WERI-Rb-1 (cell line): ENCODE measurements around the gene CAMSAP1.

ENCODE experiments used
- DNase-seq: peaks from one replicate; pipeline ENCODE4 v3.0.0-alpha.2; 2020
- H3K27ac ChIP-seq: fragments of 250-450 bp; sonication (Bioruptor Pico); 2 replicates; pipeline ENCODE4 v1.5.1; 2020; ENCODE audit warnings: mild to moderate bottlenecking, moderate library complexity
- H3K27me3 ChIP-seq: fragments of 250-450 bp; sonication (Bioruptor Pico); 2 replicates; pipeline ENCODE4 v1.5.1; 2021; ENCODE audit warnings: mild to moderate bottlenecking, low read depth, moderate library complexity; ENCODE audit not compliant: insufficient read depth, severe bottlenecking
- H3K36me3 ChIP-seq: fragments of 250-450 bp; sonication (Bioruptor Pico); 2 replicates; pipeline ENCODE4 v1.5.1; 2020; ENCODE audit warnings: mild to moderate bottlenecking, moderate library complexity
- H3K4me3 ChIP-seq: 2 replicates; pipeline ENCODE4 v1.5.1; 2011; ENCODE audit warnings: low read depth, mild to moderate bottlenecking, control low read depth, low read length
- H3K9me3 ChIP-seq: fragments of 250-450 bp; sonication (Bioruptor Pico); 2 replicates; pipeline ENCODE4 v1.5.1; 2021; ENCODE audit warnings: mild to moderate bottlenecking, moderate library complexity; ENCODE audit not compliant: severe bottlenecking
- CTCF ChIP-seq: IDR thresholded peaks from 2 replicates; pipeline ENCODE4 v1.5.1; 2011; ENCODE audit warnings: low read depth, mild to moderate bottlenecking, control low read depth, inconsistent platforms, low read length

CAMSAP1 gene

GRCh38 chr9:135910757-135911156 is 3.4 kb upstream of the CAMSAP1 start:
- H3K36me3 ChIP-seq = peaks cover 67% of the 10 kb centered on the region
- no peaks in the 10 kb centered on the region for H3K27me3 ChIP-seq
- H3K9me3 ChIP-seq = peaks cover 25% of the 10 kb centered on the region
- DNase-seq = no peak
- H3K27ac ChIP-seq = no peak overlapping the region
- 0 out of 2 replicates have a peak, but pooled peaks have one; percentile 16 for TF ChIP-seq CTCF
- H3K4me3 ChIP-seq = no peak overlapping the region

GRCh38 chr9:135910216-135910615 is 2.9 kb upstream of the CAMSAP1 start:
- Histone ChIP-seq H3K27ac (no peak overlapping the region), H3K4me3 (no peak overlapping the region), H3K27me3 (no peaks in the 10 kb centered on the region), H3K36me3 (peaks cover 66% of the 10 kb centered on the region), H3K9me3 (peaks cover 19% of the 10 kb centered on the region)
- no peak for DNase-seq
- TF ChIP-seq CTCF = no peak

- Histone ChIP-seq H3K36me3 (peaks cover 65% of the 10 kb centered on the region), H3K27ac (no peak overlapping the region), H3K4me3 (no peak overlapping the region), H3K9me3 (peaks cover 12% of the 10 kb centered on the region), H3K27me3 (no peaks in the 10 kb centered on the region)
- TF ChIP-seq CTCF = no peak
- DNase-seq = no peak
Observed at GRCh38 chr9:135909371-135909770, 2.0 kb upstream of the CAMSAP1 start.

GRCh38 chr9:135908754-135909204 is 1.4 kb upstream of the CAMSAP1 start:
- no peak overlapping the region for H3K27ac ChIP-seq
- H3K9me3 ChIP-seq = peaks cover 7% of the 10 kb centered on the region
- peaks cover 61% of the 10 kb centered on the region for H3K36me3 ChIP-seq
- TF ChIP-seq CTCF = no peak
- peak overlapping the region; percentile 79 for H3K4me3 ChIP-seq
- DNase-seq = no peak
- no peaks in the 10 kb centered on the region for H3K27me3 ChIP-seq

- Histone ChIP-seq H3K27me3 (no peaks in the 10 kb centered on the region), H3K9me3 (peaks cover 1% of the 10 kb centered on the region), H3K4me3 (peak overlapping the region; percentile 79), H3K36me3 (peaks cover 60% of the 10 kb centered on the region), H3K27ac (peak overlapping the region; percentile 85)
- no peak for DNase-seq
- TF ChIP-seq CTCF = no peak
Observed at GRCh38 chr9:135908093-135908753, 877 bp upstream of the CAMSAP1 start.

- Histone ChIP-seq H3K9me3 (no peaks in the 10 kb centered on the region), H3K27ac (peak overlapping the region; percentile 88), H3K4me3 (peak overlapping the region; percentile 52), H3K27me3 (no peaks in the 10 kb centered on the region), H3K36me3 (peaks cover 48% of the 10 kb centered on the region)
- TF ChIP-seq CTCF = no peak
- DNase-seq = no peak
Observed at GRCh38 chr9:135907006-135907430, 328 bp downstream of the CAMSAP1 start.
